GM12891 (cell line): ENCODE measurements around the gene TRAM2.

Experiments
- POLR2A ChIP-seq: IDR thresholded peaks from 2 replicates; pipeline ENCODE4 v1.6.1; 2011; ENCODE audit warnings: low read depth, low read length, control low read depth
- POLR2AphosphoS5 ChIP-seq: IDR thresholded peaks from 2 replicates; pipeline ENCODE4 v1.6.1; 2011; ENCODE audit warnings: low read depth, low read length, control low read depth
- SPI1 ChIP-seq: IDR thresholded peaks from 2 replicates; pipeline ENCODE4 v1.6.1; 2011; ENCODE audit warnings: low read depth, low read length, control low read depth
- TAF1 ChIP-seq: IDR thresholded peaks from 2 replicates; pipeline ENCODE4 v1.6.1; 2011; ENCODE audit warnings: low read depth, low read length, control low read depth

GRCh38 chr6:52523378-52524142 is 53.3 kb downstream of the TRAM2 start:
- TF ChIP-seq POLR2A (no peak), TAF1 (no peak), POLR2AphosphoS5 (no peak), SPI1 (no peak)
